K562 (cell line): ENCODE data around the gene OR2C3. TPM values are rescaled to one million over a fixed set of nuclear protein-coding genes. Genes with fewer than 3 reads are reported as not detected.

ENCODE experiments used
- ATAC-seq: fragments of 200-7000 bp; cut with Tn5 transposase; 3 replicates; pipeline ENCODE4 v1.9.1; 2020; ENCODE audit warnings: moderate library complexity
- Bru-seq: library from RNA; stranded (reverse); fragments of 400-500 nt; gene quantifications from one replicate; lab custom pipeline; 2021; lab: Mats Ljungman, UMichigan
- BruChase-seq, 2 experiments: library from RNA; stranded (reverse); fragments of 400-500 nt; gene quantifications; one replicate each; lab custom pipeline; 2021; lab: Mats Ljungman, UMichigan
- BruUV-seq: library from RNA; stranded (reverse); fragments of 400-500 nt; replicated peaks from 2 replicates; lab custom pipeline; 2021; lab: Mats Ljungman, UMichigan
- CTCF ChIA-PET: fragments of 300-600 bp; formaldehyde crosslinking; extraction: SDS; loops from one replicate; lab custom pipeline; 2021; ENCODE audit warnings: low intra/inter-chr PET ratio; lab: Yijun Ruan, JAX
- POLR2A ChIA-PET: fragments of 300-600, 350-650 bp; sonication (Branson Sonifier 250); formaldehyde crosslinking; extraction: SDS; loops from one replicate; lab custom pipeline; 2021; ENCODE audit warnings: antibody characterized with exemption, inconsistent platforms; lab: Yijun Ruan, JAX
- DNase-seq, 4 experiments: peaks; one replicate each; pipeline versions ENCODE4 v3.0.0 to v3.0.0-alpha.2; 2011 to 2018; ENCODE audit warnings: low spot score in 3 of 4, mixed read lengths in 3 of 4; ENCODE audit errors: extremely low read depth in 1 of 4
- FAIRE-seq: peaks from 2 replicates; lab custom pipeline; 2011; peaks lifted over from hg19 to GRCh38; lab: Jason Lieb, UNC
- H2AFZ ChIP-seq: 2 replicates; pipeline ENCODE4 v1.6.0; 2011; ENCODE audit warnings: low read depth, low read length, control low read depth, inconsistent platforms
- H3K27ac ChIP-seq: fragments of 200-600 bp; 3 replicates; pipeline ENCODE4 v1.8.0; 2011; ENCODE audit warnings: low read depth, mild to moderate bottlenecking, control low read depth, inconsistent platforms, low read length, moderate library complexity, mixed read lengths; ENCODE audit errors: extremely low read depth
- H3K27me3 ChIP-seq, 2 experiments: fragments of 300-600 bp in 1 of 2; 2 replicates in 1 of 2; 3 replicates in 1 of 2; pipeline versions ENCODE4 v1.6.0 to v1.8.0; 2011; ENCODE audit warnings: inconsistent platforms in 2 of 2, low read length in 2 of 2, mild to moderate bottlenecking in 1 of 2, mixed read lengths in 1 of 2, moderate library complexity in 1 of 2; ENCODE audit not compliant: control insufficient read depth in 2 of 2, insufficient read depth in 2 of 2
- H3K36me3 ChIP-seq: fragments of 300-600 bp; 3 replicates; pipeline ENCODE4 v1.8.0; 2011; ENCODE audit warnings: mild to moderate bottlenecking, low read length, inconsistent platforms; ENCODE audit not compliant: control insufficient read depth, insufficient read depth
- H3K4me1 ChIP-seq, 2 experiments: fragments of 200-600 bp in 1 of 2; replicated peaks in 1 of 2; 2 replicates in 1 of 2; 3 replicates in 1 of 2; pipeline versions ENCODE4 v1.5.1 to v1.8.0; 2011; ENCODE audit warnings: inconsistent platforms in 2 of 2, low read length in 2 of 2, mild to moderate bottlenecking in 1 of 2, mixed read lengths in 1 of 2, moderate library complexity in 1 of 2; ENCODE audit not compliant: control insufficient read depth in 2 of 2, insufficient read depth in 2 of 2
- H3K4me2 ChIP-seq: 2 replicates; pipeline ENCODE4 v1.6.1; 2011; ENCODE audit warnings: low read length, control low read depth, inconsistent platforms, mixed read lengths; ENCODE audit not compliant: insufficient read depth
- H3K4me3 ChIP-seq: fragments of 200-600 bp; sonication (generic), shearing (Covaris generic); 2 replicates; pipeline ENCODE4 v1.5.1; 2016; ENCODE audit warnings: control low read depth, inconsistent platforms
- H3K79me2 ChIP-seq: fragments of 200-600 bp; 3 replicates; pipeline ENCODE4 v1.8.0; 2011; ENCODE audit warnings: low read length, inconsistent platforms; ENCODE audit not compliant: control insufficient read depth, insufficient read depth
- H3K9ac ChIP-seq, 2 experiments: 2 replicates each; pipeline versions ENCODE4 v1.6.0 to v1.6.1; 2011; ENCODE audit warnings: low read depth in 2 of 2, low read length in 2 of 2, control low read depth in 1 of 2, inconsistent platforms in 1 of 2, mild to moderate bottlenecking in 1 of 2, mixed read lengths in 1 of 2; ENCODE audit not compliant: insufficient read depth in 1 of 2
- H3K9me1 ChIP-seq: one replicate; pipeline ENCODE4 v1.6.0; 2011; ENCODE audit warnings: inconsistent platforms, mild to moderate bottlenecking, low read length, moderate library complexity; ENCODE audit not compliant: control insufficient read depth, insufficient read depth
- H3K9me3 ChIP-seq: replicated peaks from 2 replicates; pipeline ENCODE4 v1.5.1; 2011; ENCODE audit warnings: low read depth, low read length, inconsistent platforms; ENCODE audit not compliant: control insufficient read depth, insufficient read depth
- H4K20me1 ChIP-seq: replicated peaks from 2 replicates; pipeline ENCODE4 v1.6.1; 2011; ENCODE audit warnings: low read length, inconsistent platforms, mixed read lengths; ENCODE audit not compliant: control insufficient read depth, insufficient read depth
- ASH1L ChIP-seq: fragments of 450-650 bp; IDR thresholded peaks from 2 replicates; pipeline ENCODE4 v1.6.1; 2018; ENCODE audit warnings: borderline replicate concordance, mild to moderate bottlenecking, low read depth; ENCODE audit not compliant: partially characterized antibody
- CBX2 ChIP-seq: fragments of 200-600 bp; sonication (generic); IDR thresholded peaks from one replicate; pipeline ENCODE4 v1.6.1; 2012; ENCODE audit warnings: mild to moderate bottlenecking, low read length, inconsistent platforms; ENCODE audit not compliant: insufficient read depth, poor library complexity, severe bottlenecking
- ESRRA ChIP-seq: fragments of 450-650 bp; IDR thresholded peaks from 2 replicates; pipeline ENCODE4 v1.6.1; 2014; ENCODE audit warnings: low read depth, mild to moderate bottlenecking, moderate library complexity, borderline replicate concordance
- HIVEP1 ChIP-seq: fragments of 250-450 bp; sonication (Bioruptor Pico); IDR thresholded peaks from 2 replicates; pipeline ENCODE4 v1.4.0; 2020; ENCODE audit warnings: mild to moderate bottlenecking
- HNRNPK ChIP-seq: fragments of 200-400 bp; formaldehyde crosslinking; IDR thresholded peaks from one replicate; pipeline ENCODE4 v1.6.1; 2018; ENCODE audit warnings: mild to moderate bottlenecking, low read depth, low read length; ENCODE audit not compliant: poor library complexity, severe bottlenecking
- RHOXF2B ChIP-seq: fragments of 250-450 bp; sonication (Bioruptor Pico); conservative IDR thresholded peaks from 2 replicates; pipeline ENCODE4 v1.5.1; 2021
- ZNF318 ChIP-seq, 2 experiments: fragments of 450-650 bp; IDR thresholded peaks; 2 replicates each; pipeline ENCODE4 v1.6.1; 2016; ENCODE audit warnings: mild to moderate bottlenecking in 2 of 2, borderline replicate concordance in 1 of 2, low read depth in 1 of 2, moderate library complexity in 1 of 2
- ZNF449 ChIP-seq: fragments of 250-450 bp; sonication (Bioruptor Pico); IDR thresholded peaks from 2 replicates; pipeline ENCODE4 v1.8.0; 2022; ENCODE audit warnings: moderate library complexity, mild to moderate bottlenecking, inconsistent platforms
- WGBS: fragments of 100-300 bp; shearing (Covaris generic); methylation state at CpG from one replicate; pipeline ENCODE4 v1.1.6; 2016; ENCODE audit warnings: low coverage, mixed read lengths; ENCODE audit not compliant: insufficient coverage; ENCODE audit errors: missing lambda C conversion rate; 5-methylcytosine and 5-hydroxymethylcytosine counted together
- in situ Hi-C: fragments of 300-500 bp; cut with MboI; formaldehyde crosslinking; loops from 4 replicates; pipeline ENCODE4 v1.15.0; 2018; ENCODE audit warnings: inconsistent platforms, mixed read lengths
- intact Hi-C: fragments of 100-400 bp; cut with micrococcal nuclease; formaldehyde crosslinking; loops from 2 replicates; pipeline ENCODE4 v1.14.2; 2022
- long read RNA-seq, 3 experiments: library from polyadenylated mRNA in 2 of 3; library from RNA in 1 of 3; unstranded in 2 of 3; stranded (forward) in 1 of 3; transcript quantifications; one replicate each; pipeline ENCODE4 v2.0.0, GENCODE V29; 2019 to 2022
- polyA minus RNA-seq, 3 experiments: library from RNA; depleted of rRNA, polyadenylated mRNA; stranded (reverse); fragments of >200 nt; gene quantifications; 2 replicates each; pipeline ENCODE4 v1.2.3, GENCODE V29; 2011
- polyA plus RNA-seq, 8 experiments: library from polyadenylated mRNA; depleted of rRNA in 4 of 8; stranded (reverse) in 5 of 8; unstranded in 3 of 8; fragments of >200 nt; fragmentation: Nextera tagmentation in 2 of 8; fragmentation: Illumina TruSeq in 1 of 8; extraction: Ambion mirVana in 2 of 8; extraction: Trizol in 1 of 8; gene quantifications; 2 replicates each; pipeline versions ENCODE4 v1.2.1 to v1.2.3, GENCODE V29; 2011 to 2014; ENCODE audit warnings: inconsistent platforms in 1 of 8, missing spikeins in 1 of 8
- total RNA-seq, 7 experiments: library from RNA; depleted of rRNA in 6 of 7; stranded (reverse); fragments of >200 nt in 6 of 7; fragmentation: Illumina TruSeq in 2 of 7; extraction: Trizol in 2 of 7; gene quantifications; 2 replicates each; pipeline versions ENCODE4 v1.2.1 to v1.2.3, GENCODE V29; 2011 to 2021; ENCODE audit warnings: low replicate concordance in 1 of 7

Gene OR2C3
- 0.25 TPM in 1 of 2 replicates, not detected in the other for total RNA-seq (2011; cell fraction: chromatin; rRNA removed; ENCODE audit: low replicate concordance)
- under 0.01 TPM in 1 of 2 replicates, not detected in the other for total RNA-seq (2011; cell fraction: nucleolus; rRNA removed)
- 0.07 and 0.15 TPM in 2 replicates for total RNA-seq (2011; cell fraction: nucleoplasm; rRNA removed)
- total RNA-seq (2014; rRNA removed) (0.04 TPM in 1 of 2 replicates, not detected in the other), total RNA-seq (2014; rRNA removed; fragmentation: Illumina TruSeq; extraction: Trizol) (not detected in 2 replicates), total RNA-seq (2015; rRNA removed; fragmentation: Illumina TruSeq; extraction: Trizol) (0.04 TPM in 2 replicates), total RNA-seq (2021) (0.02 TPM in 1 of 2 replicates, not detected in the other), polyA plus RNA-seq (2011; rRNA removed) (0.01 and 0.03 TPM in 2 replicates), polyA plus RNA-seq (2014; fragmentation: Illumina TruSeq; extraction: Trizol) (0.03 TPM in 1 of 2 replicates, not detected in the other), polyA plus RNA-seq (2014; fragmentation: Nextera tagmentation; extraction: Ambion mirVana) (under 1 TPM in 1 of 2 experiments, not detected in 1; under 0.01 TPM), polyA plus RNA-seq (2014; rRNA removed) (0.05 TPM in 1 of 2 replicates, not detected in the other), polyA minus RNA-seq (2011; rRNA and poly(A)+ RNA removed) (0.04 and 0.06 TPM in 2 replicates), Bru-seq, nascent RNA (percentile 16 among the genes with signal in this experiment), BruChase-seq, experiment 1, labeled RNA remaining after a 2-hour chase (percentile 3 among the genes with signal in this experiment), BruChase-seq, experiment 2, labeled RNA remaining after a 6-hour chase (percentile 14 among the genes with signal in this experiment)
- polyA plus RNA-seq (2011; cell fraction: cytosol; rRNA removed): under 0.01 and 0.01 TPM in 2 replicates
- 0.03 and 0.06 TPM in 2 replicates for polyA plus RNA-seq (2011; cell fraction: nucleus; rRNA removed)
- 0.05 and 0.11 TPM in 2 replicates for polyA plus RNA-seq (2012)
- polyA minus RNA-seq (2011; cell fraction: cytosol; rRNA and poly(A)+ RNA removed): not detected in 2 replicates
- polyA minus RNA-seq (2011; cell fraction: nucleus; rRNA and poly(A)+ RNA removed): 0.11 TPM in 1 of 2 replicates, not detected in the other
- long read RNA-seq, experiment 1: 0 reads
- long read RNA-seq, experiment 2: 0 reads
- long read RNA-seq, experiment 3: 0 reads

GRCh38 chr1:247536340-247536739 is at the start of gene OR2C3:
TSS of gene OR2C3 (minus strand) at chr1:247536440. CDS start at chr1:247532511, 3,929 bp downstream.
- in situ Hi-C loops: no loop called here
- DNase-seq (no peak), FAIRE-seq (no peak), ATAC-seq (no peak)
- Histone ChIP-seq H3K9ac (no peak within 1 kb of the TSS), H3K4me2 (no peak within 1 kb of the TSS), H3K79me2 (no peaks in the 10 kb centered on the region), H3K4me3 (no peak within 1 kb of the TSS), H3K9me1 (no peaks in the 10 kb centered on the region), H3K4me1 (no peaks in the 10 kb centered on the region), H3K27me3 (peaks cover 0 to 9% of the 10 kb centered on the region in 2 experiments; a peak in 2 of 5 replicates), H3K27ac (no peak within 1 kb of the TSS), H3K9me3 (no peaks in the 10 kb centered on the region), H2AFZ (no peak within 1 kb of the TSS), H3K36me3 (no peaks in the 10 kb centered on the region), H4K20me1 (no peaks in the 10 kb centered on the region)
- ChIA-PET POLR2A (no interaction called here), CTCF (no interaction called here)
- intact Hi-C loops: no loop called here
- WGBS: 2% methylated on average over 2 of the region's 2 CpGs
- BruUV-seq: no TSS peak
- no peak for TF ChIP-seq RHOXF2B
- TF ChIP-seq HIVEP1 (CRISPR knock-in tag): no peak
- TF ChIP-seq ZNF318 (IDR thresholded peaks at IDR 0.05; ENCODE audit: borderline replicate concordance in 1 of 2, low read depth in 1 of 2): no peak
- TF ChIP-seq ASH1L: no peak
- TF ChIP-seq ESRRA: no peak
- TF ChIP-seq CBX2: no peak
- TF ChIP-seq ZNF449 (CRISPR knock-in tag): no peak
- TF ChIP-seq HNRNPK: no peak
